GM23338 (cell line): Measurements from ENCODE around the gene WNK2. TPM values are rescaled to one million over a fixed set of nuclear protein-coding genes. Genes with fewer than 3 reads are reported as not detected.

Experiments
- ATAC-seq: fragments of 200-7000 bp; cut with Tn5 transposase; 3 replicates; pipeline ENCODE4 v1.9.1; 2020
- DNase-seq: peaks from one replicate; pipeline ENCODE4 v3.0.0-alpha.2; 2015; ENCODE audit warnings: low spot score
- H2AFZ ChIP-seq: fragments of 200-600 bp; sonication (generic); 2 replicates; pipeline ENCODE4 v1.8.0; 2016; ENCODE audit warnings: antibody characterized with exemption, mild to moderate bottlenecking, moderate library complexity
- H3F3A ChIP-seq: fragments of 200-600 bp; sonication (generic); replicated peaks from 2 replicates; pipeline ENCODE4 v1.8.0; 2017; ENCODE audit warnings: antibody characterized with exemption, mixed run types, low read depth
- H3K27ac ChIP-seq: fragments of 200-600 bp; sonication (generic); 2 replicates; pipeline ENCODE4 v1.6.1; 2016; ENCODE audit warnings: low read depth
- H3K27me3 ChIP-seq: fragments of 200-600 bp; sonication (generic); 2 replicates; pipeline ENCODE4 v1.8.0; 2016; ENCODE audit warnings: mild to moderate bottlenecking, mixed run types, moderate library complexity; ENCODE audit not compliant: insufficient read depth
- H3K36me3 ChIP-seq: fragments of 200-600 bp; sonication (generic); 2 replicates; pipeline ENCODE4 v1.8.0; 2016; ENCODE audit warnings: mild to moderate bottlenecking; ENCODE audit not compliant: insufficient read depth
- H3K4me1 ChIP-seq: fragments of 200-600 bp; sonication (generic); 2 replicates; pipeline ENCODE4 v1.8.0; 2016; ENCODE audit warnings: mild to moderate bottlenecking, moderate library complexity; ENCODE audit not compliant: insufficient read depth
- H3K4me2 ChIP-seq: fragments of 200-600 bp; sonication (generic); 2 replicates; pipeline ENCODE4 v1.7.1; 2017; ENCODE audit warnings: mixed run types
- H3K4me3 ChIP-seq: fragments of 200-600 bp; sonication (generic); 2 replicates; pipeline ENCODE4 v1.6.1; 2016; ENCODE audit warnings: mixed run types
- H3K79me2 ChIP-seq: fragments of 200-600 bp; sonication (generic); replicated peaks from 2 replicates; pipeline ENCODE4 v1.8.0; 2017; ENCODE audit warnings: mild to moderate bottlenecking; ENCODE audit not compliant: insufficient read depth
- H3K9me2 ChIP-seq: fragments of 200-600 bp; sonication (generic); 2 replicates; pipeline ENCODE4 v1.8.0; 2017; ENCODE audit not compliant: insufficient read depth
- H4K20me1 ChIP-seq: fragments of 200-600 bp; sonication (generic); replicated peaks from 2 replicates; pipeline ENCODE4 v1.8.0; 2017; ENCODE audit warnings: mild to moderate bottlenecking; ENCODE audit not compliant: insufficient read depth
- H3K27ac Mint-ChIP-seq: 2 replicates; pipeline ENCODE4 v1.8.0; 2020; ENCODE audit warnings: inconsistent platforms, mild to moderate bottlenecking, moderate library complexity, mixed read lengths
- H3K27me3 Mint-ChIP-seq: 3 replicates; pipeline ENCODE4 v1.8.0; 2022; ENCODE audit warnings: low read depth, mild to moderate bottlenecking, moderate library complexity, mixed read lengths, inconsistent platforms; ENCODE audit not compliant: insufficient read depth, poor library complexity
- H3K36me3 Mint-ChIP-seq: 3 replicates; pipeline ENCODE4 v1.8.0; 2021; ENCODE audit warnings: low read depth, mild to moderate bottlenecking, inconsistent platforms, moderate library complexity, mixed read lengths
- H3K4me1 Mint-ChIP-seq: 3 replicates; pipeline ENCODE4 v1.8.0; 2020; ENCODE audit warnings: mild to moderate bottlenecking, inconsistent platforms, mixed read lengths
- H3K4me3 Mint-ChIP-seq: 3 replicates; pipeline ENCODE4 v1.8.0; 2021; ENCODE audit warnings: moderate library complexity, mild to moderate bottlenecking, inconsistent platforms, mixed read lengths
- H3K9me3 Mint-ChIP-seq: 3 replicates; pipeline ENCODE4 v1.8.0; 2020; ENCODE audit warnings: moderate library complexity, mild to moderate bottlenecking, inconsistent platforms, mixed read lengths
- EZH2 ChIP-seq: fragments of 200-600 bp; sonication (generic); IDR thresholded peaks from one replicate; pipeline ENCODE4 v1.8.0; 2017; ENCODE audit warnings: antibody characterized with exemption, mild to moderate bottlenecking, low read depth; ENCODE audit not compliant: unreplicated experiment
- EZH2phosphoT487 ChIP-seq: fragments of 200-600 bp; sonication (generic); IDR thresholded peaks from one replicate; pipeline ENCODE4 v1.8.1; 2018; ENCODE audit warnings: antibody characterized with exemption; ENCODE audit not compliant: unreplicated experiment
- NANOG ChIP-seq: IDR thresholded peaks from 2 replicates; pipeline ENCODE4 v1.6.1; 2016; ENCODE audit warnings: antibody characterized with exemption, borderline replicate concordance
- POLR2AphosphoS5 ChIP-seq: IDR thresholded peaks from 2 replicates; pipeline ENCODE4 v1.6.1; 2016; ENCODE audit warnings: antibody characterized with exemption, low read depth
- REST ChIP-seq: IDR thresholded peaks from one replicate; pipeline ENCODE4 v1.6.1; 2018; ENCODE audit warnings: antibody characterized with exemption; ENCODE audit not compliant: unreplicated experiment
- STAT1 ChIP-seq: IDR thresholded peaks from one replicate; pipeline ENCODE4 v1.6.1; 2016; ENCODE audit warnings: antibody characterized with exemption; ENCODE audit not compliant: unreplicated experiment
- ZNF331 ChIP-seq: fragments of 250-450 bp; sonication (Bioruptor Pico); IDR thresholded peaks from 2 replicates; pipeline ENCODE4 v1.5.0; 2020; ENCODE audit warnings: low read depth, mild to moderate bottlenecking, moderate library complexity
- polyA plus RNA-seq: library from polyadenylated mRNA; unstranded; fragments of >200 nt; fragmentation: Nextera tagmentation; extraction: Ambion mirVana; gene quantifications from 2 replicates; pipeline ENCODE4 v1.2.1, GENCODE V29; 2016
- total RNA-seq: library from RNA; depleted of rRNA; stranded (reverse); fragments of >200 nt; shearing (Covaris generic); gene quantifications from 2 replicates; pipeline ENCODE4 v1.2.3, GENCODE V29; 2014
- TF ChIP-seq, protein P1 (sequence below): fragments of 250-450 bp; sonication (Bioruptor Pico); IDR thresholded peaks from 2 replicates; pipeline ENCODE4 v1.5.0; 2020; ENCODE audit warnings: mild to moderate bottlenecking, moderate library complexity
- TF ChIP-seq, protein P2 (sequence below), 2 experiments: fragments of 200-600 bp in 1 of 2; sonication (generic) in 1 of 2; conservative IDR thresholded peaks; 2 replicates each; pipeline versions ENCODE4 v1.5.1 to v1.6.1; 2016 to 2017; ENCODE audit warnings: antibody characterized with exemption in 2 of 2, low read depth in 2 of 2, mild to moderate bottlenecking in 2 of 2, moderate library complexity in 1 of 2

WNK2 gene
- total and polyA plus RNA-seq, 2 experiments from 2014 or later = 56.4 to 102 TPM

DNA sequence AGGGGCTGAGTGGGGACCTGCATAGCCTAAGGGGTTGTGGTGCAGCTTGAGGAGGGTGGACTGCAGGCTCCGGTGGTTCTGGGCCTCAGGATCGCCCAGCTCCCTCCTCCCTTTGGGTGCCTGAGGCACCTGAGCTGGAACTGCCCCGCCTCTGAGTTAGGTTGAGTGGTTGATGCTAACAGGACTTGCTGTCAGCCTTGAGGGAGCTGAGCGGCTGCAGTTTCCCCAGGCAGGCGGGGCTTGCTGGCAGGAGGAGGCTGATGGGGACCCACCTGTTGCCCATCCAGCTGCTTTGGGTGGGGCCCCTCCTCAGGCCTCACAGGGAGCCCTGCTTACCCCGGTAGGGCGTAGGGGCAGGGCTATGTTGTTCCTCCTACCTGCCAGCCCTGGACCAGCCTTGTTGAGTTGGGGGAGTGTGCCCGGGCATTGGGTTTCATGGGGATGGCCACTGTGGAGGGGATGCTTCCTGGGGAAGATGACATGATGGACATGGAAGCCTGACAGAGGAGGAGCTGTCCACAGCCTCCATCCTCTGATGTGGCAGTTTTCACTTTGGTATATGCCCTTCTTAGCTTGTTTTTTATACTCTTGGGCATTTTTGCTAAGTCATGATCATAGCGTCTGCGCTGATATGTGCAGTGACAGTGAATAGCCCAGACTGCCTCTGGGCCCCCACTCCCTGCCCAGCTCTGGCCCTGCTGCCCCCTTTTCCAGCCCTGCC lies 14.3 kb downstream of the WNK2 start:
- peaks cover 7% of the 10 kb centered on the region for H3K27me3 Mint-ChIP-seq
- peaks cover 19% of the 10 kb centered on the region for H3K4me1 ChIP-seq
- H3K9me2 ChIP-seq = no peaks in the 10 kb centered on the region
- ATAC-seq (peak; percentile 57), DNase-seq (no peak)
- H3K4me1 Mint-ChIP-seq = peaks cover 37% of the 10 kb centered on the region
- H3K27ac Mint-ChIP-seq = peak overlapping the region; percentile 56; the same call in 1 of the 2 replicates
- no peaks in the 10 kb centered on the region for H3F3A ChIP-seq
- no peak overlapping the region for H3K4me3 ChIP-seq
- no peak overlapping the region for H3K4me3 Mint-ChIP-seq
- H3K36me3 Mint-ChIP-seq = peaks cover 4% of the 10 kb centered on the region; the same call in 1 of the 3 replicates
- H4K20me1 ChIP-seq = peaks cover 24% of the 10 kb centered on the region
- H3K4me2 ChIP-seq = no peak overlapping the region
- TF ChIP-seq EZH2phosphoT487 (no peak), STAT1 (no peak), POLR2AphosphoS5 (no peak), ZNF331 (no peak), EZH2 (no peak), NANOG (no peak), REST (no peak)
- TF ChIP-seq, protein P1, sequence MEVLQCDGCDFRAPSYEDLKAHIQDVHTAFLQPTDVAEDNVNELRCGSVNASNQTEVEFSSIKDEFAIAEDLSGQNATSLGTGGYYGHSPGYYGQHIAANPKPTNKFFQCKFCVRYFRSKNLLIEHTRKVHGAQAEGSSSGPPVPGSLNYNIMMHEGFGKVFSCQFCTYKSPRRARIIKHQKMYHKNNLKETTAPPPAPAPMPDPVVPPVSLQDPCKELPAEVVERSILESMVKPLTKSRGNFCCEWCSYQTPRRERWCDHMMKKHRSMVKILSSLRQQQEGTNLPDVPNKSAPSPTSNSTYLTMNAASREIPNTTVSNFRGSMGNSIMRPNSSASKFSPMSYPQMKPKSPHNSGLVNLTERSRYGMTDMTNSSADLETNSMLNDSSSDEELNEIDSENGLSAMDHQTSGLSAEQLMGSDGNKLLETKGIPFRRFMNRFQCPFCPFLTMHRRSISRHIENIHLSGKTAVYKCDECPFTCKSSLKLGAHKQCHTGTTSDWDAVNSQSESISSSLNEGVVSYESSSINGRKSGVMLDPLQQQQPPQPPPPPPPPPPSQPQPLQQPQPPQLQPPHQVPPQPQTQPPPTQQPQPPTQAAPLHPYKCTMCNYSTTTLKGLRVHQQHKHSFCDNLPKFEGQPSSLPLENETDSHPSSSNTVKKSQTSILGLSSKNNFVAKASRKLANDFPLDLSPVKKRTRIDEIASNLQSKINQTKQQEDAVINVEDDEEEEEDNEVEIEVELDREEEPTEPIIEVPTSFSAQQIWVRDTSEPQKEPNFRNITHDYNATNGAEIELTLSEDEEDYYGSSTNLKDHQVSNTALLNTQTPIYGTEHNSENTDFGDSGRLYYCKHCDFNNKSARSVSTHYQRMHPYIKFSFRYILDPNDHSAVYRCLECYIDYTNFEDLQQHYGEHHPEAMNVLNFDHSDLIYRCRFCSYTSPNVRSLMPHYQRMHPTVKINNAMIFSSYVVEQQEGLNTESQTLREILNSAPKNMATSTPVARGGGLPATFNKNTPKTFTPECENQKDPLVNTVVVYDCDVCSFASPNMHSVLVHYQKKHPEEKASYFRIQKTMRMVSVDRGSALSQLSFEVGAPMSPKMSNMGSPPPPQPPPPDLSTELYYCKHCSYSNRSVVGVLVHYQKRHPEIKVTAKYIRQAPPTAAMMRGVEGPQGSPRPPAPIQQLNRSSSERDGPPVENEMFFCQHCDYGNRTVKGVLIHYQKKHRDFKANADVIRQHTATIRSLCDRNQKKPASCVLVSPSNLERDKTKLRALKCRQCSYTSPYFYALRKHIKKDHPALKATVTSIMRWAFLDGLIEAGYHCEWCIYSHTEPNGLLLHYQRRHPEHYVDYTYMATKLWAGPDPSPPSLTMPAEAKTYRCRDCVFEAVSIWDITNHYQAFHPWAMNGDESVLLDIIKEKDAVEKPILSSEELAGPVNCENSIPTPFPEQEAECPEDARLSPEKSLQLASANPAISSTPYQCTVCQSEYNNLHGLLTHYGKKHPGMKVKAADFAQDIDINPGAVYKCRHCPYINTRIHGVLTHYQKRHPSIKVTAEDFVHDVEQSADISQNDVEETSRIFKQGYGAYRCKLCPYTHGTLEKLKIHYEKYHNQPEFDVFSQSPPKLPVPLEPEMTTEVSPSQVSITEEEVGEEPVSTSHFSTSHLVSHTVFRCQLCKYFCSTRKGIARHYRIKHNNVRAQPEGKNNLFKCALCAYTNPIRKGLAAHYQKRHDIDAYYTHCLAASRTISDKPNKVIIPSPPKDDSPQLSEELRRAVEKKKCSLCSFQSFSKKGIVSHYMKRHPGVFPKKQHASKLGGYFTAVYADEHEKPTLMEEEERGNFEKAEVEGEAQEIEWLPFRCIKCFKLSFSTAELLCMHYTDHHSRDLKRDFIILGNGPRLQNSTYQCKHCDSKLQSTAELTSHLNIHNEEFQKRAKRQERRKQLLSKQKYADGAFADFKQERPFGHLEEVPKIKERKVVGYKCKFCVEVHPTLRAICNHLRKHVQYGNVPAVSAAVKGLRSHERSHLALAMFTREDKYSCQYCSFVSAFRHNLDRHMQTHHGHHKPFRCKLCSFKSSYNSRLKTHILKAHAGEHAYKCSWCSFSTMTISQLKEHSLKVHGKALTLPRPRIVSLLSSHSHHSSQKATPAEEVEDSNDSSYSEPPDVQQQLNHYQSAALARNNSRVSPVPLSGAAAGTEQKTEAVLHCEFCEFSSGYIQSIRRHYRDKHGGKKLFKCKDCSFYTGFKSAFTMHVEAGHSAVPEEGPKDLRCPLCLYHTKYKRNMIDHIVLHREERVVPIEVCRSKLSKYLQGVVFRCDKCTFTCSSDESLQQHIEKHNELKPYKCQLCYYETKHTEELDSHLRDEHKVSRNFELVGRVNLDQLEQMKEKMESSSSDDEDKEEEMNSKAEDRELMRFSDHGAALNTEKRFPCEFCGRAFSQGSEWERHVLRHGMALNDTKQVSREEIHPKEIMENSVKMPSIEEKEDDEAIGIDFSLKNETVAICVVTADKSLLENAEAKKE (CRISPR knock-in tag) = no peak
- TF ChIP-seq, protein P2, sequence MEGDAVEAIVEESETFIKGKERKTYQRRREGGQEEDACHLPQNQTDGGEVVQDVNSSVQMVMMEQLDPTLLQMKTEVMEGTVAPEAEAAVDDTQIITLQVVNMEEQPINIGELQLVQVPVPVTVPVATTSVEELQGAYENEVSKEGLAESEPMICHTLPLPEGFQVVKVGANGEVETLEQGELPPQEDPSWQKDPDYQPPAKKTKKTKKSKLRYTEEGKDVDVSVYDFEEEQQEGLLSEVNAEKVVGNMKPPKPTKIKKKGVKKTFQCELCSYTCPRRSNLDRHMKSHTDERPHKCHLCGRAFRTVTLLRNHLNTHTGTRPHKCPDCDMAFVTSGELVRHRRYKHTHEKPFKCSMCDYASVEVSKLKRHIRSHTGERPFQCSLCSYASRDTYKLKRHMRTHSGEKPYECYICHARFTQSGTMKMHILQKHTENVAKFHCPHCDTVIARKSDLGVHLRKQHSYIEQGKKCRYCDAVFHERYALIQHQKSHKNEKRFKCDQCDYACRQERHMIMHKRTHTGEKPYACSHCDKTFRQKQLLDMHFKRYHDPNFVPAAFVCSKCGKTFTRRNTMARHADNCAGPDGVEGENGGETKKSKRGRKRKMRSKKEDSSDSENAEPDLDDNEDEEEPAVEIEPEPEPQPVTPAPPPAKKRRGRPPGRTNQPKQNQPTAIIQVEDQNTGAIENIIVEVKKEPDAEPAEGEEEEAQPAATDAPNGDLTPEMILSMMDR (conservative IDR thresholded peaks at IDR 0.05; ENCODE audit: low read depth in 2 of 2) = no peak
- H3K79me2 ChIP-seq = peaks cover 83% of the 10 kb centered on the region
- no peaks in the 10 kb centered on the region for H3K27me3 ChIP-seq
- no peak overlapping the region for H2AFZ ChIP-seq
- no peaks in the 10 kb centered on the region for H3K36me3 ChIP-seq
- no peak overlapping the region for H3K27ac ChIP-seq
- H3K9me3 Mint-ChIP-seq = no peaks in the 10 kb centered on the region
